ENCODE data around the gene FLT3LG.

GRCh38 chr19:49524812-49525455 lies 50.9 kb downstream of the FLT3LG start:
- TF ChIP-seq EZH2 (optimal IDR thresholded peaks at IDR 0.05; ENCODE audit: low read depth, low read length) (no peak), CTCF (IDR thresholded peaks at IDR 0.05; ENCODE audit: low read length) (no peak)
